Central memory CD4-positive, alpha-beta T cell (primary cell): ENCODE data around the gene PIEZO2.
"Not testable (repeated sequence)": the region's sequence is repeated elsewhere in the genome, so short reads cannot be mapped to it uniquely, and the experiment has no call there.

Experiments used
- DNase-seq: peaks from one replicate; pipeline ENCODE4 v3.0.0; 2022

The PIEZO2 gene

DNA sequence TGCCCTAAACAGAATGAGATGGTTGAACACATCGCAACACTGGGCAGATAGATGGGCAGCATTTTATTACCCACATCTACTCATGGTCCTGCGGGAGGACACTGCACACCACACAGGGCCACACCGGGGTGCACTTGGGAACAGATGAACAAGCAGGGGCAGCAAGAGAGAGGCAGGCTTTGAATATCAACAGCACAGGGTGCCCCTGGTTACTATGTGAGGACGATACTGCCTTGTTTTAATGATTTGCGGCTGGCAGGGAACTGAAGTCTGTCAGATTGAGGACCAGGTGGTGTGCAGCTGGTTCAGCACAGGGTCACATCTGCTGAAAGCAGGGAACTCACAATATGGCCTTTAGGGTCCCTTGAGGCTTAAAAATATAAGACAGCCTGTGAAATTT, 195.7 kb downstream of the PIEZO2 start:
- DNase-seq, result no peak

DNA sequence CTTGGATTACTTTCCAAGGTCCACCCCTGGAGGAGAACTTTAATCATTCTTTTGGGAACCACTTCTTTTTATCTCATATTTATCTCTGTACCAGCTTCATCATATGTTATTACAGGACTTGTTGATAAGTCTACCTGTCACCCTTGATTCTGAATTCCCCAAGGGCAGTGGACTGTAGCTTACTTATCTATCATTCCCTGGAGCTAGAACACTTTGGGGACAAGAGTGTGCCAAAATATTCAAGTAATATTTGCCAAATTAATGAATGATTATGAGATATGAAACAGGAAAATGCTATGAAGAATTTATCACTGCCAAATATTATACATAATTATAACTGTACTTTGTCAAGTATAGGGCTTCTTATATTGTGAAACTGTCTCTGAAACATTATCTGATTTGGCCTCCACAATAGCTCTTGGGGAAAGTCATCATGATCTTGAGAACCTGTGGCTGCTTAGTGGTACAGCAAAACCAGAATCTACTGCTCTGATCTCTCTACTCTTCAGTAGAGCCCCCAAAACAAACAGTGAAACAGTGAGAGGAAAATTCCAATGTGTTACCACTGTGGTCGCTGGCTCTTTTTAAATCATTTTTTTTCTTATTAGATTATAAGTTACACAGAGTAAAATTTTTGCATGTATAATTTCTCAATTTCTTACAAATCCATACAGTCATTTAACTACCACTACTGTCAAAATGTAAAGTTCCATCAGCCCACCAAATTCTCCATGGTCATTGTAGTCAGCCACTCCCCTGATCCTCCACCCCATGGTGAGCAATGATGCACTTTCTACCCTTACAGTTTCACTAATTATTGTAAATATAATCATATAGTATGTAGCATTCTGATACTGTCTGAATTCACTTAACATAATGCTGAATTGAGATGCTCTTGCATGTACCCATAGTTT, 197.5 kb downstream of the PIEZO2 start:
- no peak for DNase-seq

DNA sequence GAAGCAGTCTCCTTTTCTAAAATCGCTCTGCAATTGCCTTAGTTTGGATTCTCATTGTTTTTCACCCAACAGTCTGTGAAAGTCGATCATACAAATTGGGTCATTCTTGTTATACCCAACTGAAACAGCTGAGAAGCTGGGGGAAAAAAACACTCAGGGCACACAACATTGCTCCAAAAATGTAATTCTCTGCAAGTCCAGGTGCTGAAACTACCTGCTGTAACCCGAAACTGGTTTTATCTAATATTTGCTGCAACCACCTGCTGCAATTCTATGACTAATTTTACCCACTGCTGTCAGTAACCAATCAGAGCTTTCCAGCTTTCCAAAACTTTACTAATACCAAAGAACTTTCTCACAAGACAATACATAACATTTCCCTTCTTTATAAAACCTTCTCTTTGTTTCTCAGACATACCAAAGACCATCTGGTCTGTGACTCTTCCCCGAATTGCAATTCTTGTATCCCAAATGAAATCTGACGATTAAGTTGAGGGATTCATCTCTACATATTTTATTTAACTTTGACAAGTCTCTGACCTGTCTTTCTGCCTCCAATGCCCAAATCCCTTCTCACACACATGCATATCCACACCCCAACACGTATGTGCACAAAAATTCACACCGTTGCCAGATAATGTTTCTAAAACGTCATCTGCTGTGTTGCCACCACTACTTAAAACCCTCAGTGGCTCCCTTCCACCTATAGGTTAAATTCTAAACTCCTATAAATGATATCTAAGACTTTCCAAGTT, 198.3 kb downstream of the PIEZO2 start:
- no peak for DNase-seq

DNA sequence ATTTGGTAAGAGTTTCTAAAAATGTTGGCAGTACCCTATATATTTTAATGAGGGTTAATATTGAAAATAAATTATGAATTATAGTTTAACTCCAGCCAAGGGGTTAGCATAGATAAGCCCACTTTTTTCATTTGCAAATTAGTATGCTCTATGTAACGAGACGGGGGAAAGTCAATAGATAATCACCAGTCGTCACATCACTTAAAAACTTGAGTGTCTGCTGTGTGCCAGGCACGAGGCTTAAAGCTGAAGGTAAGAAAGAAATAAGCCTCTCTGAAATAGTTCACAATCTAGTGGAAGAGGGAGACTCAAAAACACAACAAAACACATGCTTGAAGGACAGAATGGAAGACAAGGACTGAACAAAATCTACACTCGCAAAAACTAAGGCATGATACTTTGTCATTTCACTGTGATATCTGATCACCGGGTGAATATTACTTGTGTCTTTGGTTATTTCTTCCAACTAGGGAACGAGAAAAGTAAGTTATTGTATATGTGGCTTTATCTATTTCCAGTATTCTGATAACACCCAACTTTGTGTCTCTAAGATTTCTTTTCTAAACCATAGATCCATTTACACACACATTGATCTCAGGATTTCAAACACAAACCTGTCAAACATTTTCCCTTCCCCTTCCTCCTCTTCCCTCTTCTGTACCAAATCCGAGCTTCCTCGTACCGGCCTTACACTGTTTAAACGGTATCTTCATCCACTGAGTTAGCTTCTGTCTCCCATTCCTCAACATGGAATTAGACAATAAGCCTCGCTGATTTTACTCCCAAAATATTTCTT, 199.1 kb downstream of the PIEZO2 start:
- DNase-seq, result no peak

DNA sequence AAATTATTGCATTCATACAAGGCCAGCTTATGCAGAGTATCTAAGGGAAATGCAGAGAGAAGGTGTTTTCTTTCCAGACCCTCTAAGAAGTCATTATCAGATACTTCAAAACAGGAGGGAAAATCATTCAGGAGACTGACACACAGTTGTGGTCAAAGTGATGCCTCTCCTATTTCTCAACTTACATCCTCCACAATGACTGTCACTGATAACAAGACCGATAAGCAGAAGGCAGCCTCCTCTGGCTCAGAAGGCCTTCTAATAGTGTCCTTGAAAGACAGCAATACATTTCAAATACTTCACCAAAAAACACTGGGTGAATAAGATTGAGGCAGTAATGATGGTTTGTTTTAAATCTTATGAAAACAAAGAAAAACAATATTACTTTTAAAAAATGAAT, 199.7 kb downstream of the PIEZO2 start:
- DNase-seq, result no peak

DNA sequence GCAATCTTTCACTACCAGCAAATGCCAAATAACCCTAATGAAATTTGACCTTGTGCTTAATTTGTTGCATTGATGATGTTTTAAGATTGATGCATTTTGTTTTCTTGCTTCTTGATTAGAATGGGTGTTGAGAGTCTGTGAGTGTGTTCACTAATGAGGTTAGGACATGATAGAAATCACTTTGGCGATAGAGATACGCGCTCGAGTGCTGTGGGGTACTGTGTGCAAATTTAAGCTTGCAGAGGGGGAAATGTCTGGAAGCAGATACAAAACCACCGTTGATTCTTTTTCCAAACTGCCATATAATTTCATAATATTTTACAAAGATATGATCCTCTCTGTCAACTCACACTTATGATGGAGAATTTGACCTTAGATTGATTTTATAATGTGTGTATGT, 200.9 kb downstream of the PIEZO2 start:
- no peak for DNase-seq

DNA sequence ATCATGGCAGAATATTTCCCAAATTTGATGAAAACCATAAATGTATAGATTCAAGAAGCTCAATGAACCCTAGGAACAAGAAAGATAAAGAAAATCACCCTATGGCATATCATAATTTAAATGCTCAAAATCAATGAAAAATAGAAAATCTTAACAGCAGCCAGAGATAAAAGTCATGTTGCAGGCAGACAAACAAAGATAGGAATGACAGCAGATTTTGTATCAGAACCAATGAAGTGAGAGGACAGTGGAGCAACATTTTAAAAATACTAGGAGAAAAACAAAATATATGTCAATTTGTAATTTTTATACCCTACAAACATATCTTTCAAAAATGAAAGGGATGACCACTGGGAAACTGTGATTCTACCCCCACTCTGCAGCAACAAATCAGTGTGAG, 203.3 kb downstream of the PIEZO2 start:
- no peak for DNase-seq

DNA sequence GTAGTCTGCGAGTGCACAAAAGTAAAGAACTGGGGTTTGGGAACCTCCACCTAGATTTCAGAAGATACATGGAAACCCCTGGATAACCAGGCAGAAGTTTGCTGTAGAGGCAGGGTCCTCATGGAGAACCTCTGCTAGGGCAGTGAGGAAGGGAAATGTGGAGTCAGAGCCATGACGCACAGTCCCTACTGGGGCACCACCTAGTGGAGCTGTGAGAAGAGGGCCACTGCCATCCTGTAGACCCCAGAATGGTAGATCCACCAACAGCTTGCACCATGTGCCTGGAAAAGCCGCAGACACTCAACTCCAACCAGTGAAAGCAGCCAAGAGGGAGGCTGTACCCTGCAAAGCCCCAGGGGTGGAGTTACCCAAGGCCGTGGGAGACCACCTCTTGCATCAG, 206.4 kb downstream of the PIEZO2 start:
- no peak for DNase-seq

DNA sequence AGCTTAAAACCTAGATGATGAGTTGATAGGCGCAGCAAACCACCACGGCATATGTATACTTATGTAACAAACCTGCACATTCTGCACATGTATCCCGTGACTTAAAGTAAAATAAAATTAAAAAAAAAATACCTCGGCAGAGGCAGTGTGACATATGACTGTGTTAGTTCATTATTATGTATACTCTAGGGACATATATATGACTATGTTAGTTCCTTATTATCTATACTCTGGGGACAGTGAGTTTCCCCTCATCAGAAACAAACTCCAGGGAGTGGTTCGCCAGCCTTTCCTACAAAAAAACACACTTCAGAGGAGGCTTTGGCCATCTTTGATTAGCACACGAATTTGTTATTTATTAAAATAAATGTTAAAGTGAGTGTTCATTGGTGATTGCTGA, 209.5 kb downstream of the PIEZO2 start:
- DNase-seq, result no peak

DNA sequence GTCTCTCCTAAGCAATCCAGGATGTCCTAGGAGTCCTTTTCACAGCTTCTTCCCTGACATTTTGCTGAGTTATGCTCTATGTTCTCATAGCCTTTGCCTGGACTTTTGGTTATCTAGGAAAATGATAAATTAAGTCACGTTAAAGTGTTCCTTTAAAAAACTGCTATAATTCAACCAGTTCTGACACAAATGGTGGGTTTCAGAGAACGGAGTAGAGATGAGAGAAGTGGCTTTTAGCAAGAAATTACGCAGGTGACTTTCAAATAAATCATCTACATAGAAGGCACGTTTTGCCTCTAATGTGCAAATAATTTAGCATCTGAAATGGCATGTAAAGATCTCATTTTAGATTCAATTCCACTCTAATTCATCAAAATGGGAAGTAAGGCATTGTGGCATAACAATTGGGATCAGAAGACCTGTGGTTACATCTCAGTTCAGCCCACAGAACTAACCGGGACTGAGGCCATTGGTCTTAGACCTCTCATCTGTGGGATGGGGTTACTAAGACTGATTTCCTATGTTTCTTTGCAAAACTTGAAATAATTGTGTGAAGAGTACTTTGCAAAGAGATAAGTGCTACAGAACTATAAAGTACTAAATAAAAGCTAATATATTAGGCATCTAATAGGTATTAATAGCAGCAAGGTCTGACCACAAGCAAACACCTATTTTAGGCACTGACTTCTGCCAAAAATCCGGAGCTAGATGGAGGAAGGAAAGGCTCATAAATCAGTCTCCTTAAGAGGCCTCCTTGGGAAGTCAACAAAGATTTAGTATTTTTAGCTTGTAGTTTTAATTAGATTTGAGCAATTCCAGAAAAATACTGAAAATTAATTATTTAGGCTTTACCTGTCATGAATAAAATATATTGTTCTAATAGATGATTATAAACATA, 211.4 kb downstream of the PIEZO2 start:
- no peak for DNase-seq

DNA sequence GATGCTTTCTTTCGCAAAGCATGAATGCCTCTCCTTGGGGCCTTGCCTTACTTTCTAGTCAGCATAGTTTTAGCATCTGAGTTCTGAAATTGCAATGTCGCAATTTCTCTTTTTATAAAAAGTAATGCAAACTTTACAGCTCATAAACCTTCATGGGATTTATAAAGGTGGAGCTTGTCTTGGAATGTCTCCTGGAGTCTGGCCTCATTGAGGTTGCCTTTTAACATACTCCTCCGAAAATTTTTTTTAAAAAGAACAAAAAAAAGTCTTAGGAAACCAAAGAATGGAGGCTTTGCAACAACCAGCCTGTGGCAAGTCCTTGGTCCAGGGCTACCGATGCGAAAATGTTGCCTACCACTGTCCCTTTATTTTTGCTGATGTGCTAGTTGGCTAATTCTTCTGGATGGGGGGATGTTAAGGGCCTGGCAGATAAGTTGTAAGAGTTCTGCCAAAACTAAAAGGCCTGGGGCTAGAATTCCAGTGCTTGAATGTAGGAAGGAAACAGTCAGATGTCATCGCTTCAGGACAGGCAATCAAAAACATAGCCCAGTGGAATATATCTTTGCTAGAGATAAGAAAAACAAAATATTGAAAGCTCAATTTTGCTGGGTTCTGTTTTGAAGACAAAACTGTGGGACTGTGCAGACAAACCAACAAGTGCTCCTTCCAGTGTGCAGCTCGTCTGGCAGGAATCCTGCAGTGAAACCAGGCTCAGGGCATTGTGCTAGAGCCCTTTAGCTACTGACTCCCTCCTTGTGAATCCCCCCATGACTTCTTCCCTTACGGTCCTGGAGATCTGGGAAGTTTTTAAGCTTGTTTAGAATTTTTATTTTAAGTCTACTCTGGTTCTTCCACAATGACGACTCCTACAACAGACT, 213.0 kb downstream of the PIEZO2 start:
- DNase-seq, result no peak

DNA sequence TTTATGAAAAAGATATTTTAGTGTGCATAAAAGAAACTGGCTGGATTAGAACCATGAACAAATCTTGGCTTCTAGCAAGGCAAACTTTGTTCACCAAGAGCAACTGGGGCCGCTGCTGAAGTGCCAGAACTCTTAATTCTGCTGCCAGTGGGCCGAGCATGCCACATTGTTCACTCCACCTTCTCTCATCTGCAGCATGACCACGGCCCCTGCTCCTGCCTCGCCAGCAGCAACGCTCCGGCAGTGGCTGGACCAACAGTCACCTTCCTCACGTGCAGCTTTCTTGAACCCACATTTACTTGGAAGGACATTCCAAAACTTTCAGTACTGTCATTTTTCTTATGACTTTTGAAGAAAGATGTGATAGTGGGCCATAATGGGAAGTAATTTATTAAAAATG, 213.8 kb downstream of the PIEZO2 start:
- DNase-seq, result no peak

DNA sequence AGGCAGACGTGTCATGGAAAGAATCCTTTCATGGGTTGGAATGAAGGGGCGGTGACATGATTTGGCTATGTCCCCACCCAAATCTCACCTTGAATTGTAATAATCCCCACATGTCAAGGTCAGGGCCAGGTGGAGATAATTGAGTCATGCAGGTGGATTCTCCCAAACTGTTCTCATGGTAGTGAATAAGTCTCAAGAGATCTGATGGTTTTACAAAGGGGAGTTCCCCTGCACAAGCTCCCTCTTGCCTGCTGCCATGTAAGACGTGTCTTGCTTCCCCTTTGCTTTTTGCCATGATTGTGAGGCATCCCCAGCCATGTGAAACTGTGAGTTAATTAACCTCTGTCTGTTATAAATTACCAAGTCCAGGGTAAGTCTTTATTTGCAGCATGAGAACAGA, 215.7 kb downstream of the PIEZO2 start:
- not testable (repeated sequence) for DNase-seq

DNA sequence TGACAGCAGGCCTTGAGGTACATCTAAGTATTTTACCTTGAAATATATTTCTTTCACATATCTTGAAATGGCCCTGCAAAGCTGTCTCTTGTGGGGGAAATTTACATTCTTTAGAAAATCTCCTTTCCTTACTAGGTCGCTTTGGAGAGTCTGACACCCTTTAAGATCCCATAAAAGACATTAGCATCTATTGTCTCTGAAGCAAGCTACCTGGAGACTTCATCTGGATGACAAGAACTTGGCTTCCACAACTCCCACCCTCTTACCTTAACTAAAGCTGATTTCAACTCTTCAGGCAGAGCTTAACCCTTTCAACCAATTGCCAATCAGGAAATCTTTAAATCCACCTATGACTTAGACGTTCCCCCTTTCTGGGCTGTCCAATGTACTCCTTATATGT, 219.3 kb downstream of the PIEZO2 start:
- no peak for DNase-seq

DNA sequence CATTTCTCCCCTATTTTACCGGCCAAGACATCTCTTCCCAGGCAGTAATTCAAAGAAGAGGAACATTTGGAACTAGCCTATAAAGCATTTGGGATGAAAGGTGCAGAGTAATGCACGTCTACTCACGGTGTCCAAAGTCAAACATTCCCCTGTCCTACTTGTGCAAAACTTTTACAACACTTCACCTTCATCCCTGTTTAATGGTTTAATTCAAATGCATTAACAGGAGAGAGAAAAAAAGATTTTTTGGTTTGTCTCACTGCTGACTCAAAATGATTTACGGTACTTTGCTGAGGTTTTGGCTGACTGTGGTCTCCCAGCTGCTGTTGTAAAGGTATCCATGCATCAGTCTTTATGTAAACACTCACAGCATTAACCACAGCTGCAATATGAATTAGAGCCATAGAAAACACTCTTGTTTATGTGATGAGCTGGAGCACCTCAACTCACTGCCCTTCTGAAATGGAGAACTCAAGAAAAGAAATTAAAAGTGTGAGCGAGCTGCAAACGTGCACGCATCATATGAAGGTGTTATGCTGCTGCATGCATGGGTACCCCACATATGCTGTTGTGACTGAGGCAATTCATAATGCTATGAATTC, 220.5 kb downstream of the PIEZO2 start:
- no peak for DNase-seq

DNA sequence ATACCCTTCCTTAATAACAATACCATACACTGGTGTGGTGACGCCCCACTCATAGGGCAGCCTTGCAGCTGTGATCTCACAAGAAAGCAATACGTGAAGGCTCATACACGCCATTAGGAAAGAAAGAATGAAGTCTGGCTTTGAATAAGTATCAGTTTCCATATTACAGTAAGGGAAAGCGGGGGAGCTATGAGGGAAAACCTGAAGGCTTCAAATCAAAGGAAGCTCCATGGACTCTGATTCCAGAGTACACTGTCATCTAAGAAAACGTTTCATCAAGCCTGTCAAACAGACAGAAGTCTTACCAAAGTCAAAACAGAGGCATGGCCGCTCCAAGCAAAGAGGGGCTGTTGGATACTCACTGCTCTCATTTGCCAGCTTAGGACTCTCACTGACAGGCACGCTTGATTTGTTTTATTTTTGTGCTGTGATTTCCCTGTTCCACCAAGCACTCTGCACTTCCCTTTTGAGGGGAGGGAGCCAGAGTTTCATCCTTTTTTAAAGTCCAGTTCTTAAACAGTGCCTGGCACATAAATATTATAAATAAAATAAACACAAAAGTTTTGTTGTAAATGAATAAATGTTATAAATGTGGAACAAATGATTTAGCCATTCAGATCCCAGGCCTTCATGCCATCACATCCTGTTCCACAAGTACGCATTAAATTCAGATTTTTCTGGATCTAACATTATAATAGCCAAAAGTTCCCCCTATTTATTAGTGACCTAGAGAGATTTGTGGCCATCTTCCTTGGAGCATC, 221.2 kb downstream of the PIEZO2 start:
- DNase-seq, result no peak

DNA sequence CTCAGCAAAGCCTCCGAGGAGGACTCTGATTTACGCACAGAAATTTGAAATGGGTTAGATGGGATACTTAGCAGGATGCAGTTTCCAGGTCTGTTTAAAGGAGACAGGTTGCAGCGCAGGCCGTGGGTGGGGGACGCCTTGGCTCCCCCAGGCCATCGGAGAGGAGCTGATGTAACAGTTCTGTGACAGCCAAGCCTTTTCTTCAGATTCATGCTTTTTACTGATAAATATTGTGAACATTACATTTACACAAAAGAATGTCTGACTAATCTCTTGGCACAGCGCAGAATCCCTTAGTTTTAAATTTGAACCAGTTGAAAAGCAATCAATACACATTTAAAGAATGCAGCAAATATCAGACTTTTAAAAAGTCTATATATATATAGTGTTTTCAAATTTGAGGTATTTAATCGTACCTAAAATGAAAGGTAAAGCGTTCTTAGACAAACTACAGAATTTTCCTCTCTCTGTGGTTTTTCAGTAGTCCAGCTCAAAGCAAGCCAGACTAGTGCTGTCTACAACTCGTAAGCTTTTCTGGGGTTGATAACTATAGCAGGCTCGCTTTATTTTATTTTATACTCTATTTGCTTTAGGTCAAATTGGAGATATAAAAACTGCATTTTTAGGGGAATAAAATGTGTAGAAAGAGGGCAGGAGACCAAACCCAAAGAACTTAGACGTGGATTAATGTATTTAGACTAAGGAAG, 221.9 kb downstream of the PIEZO2 start:
- DNase-seq, result no peak

DNA sequence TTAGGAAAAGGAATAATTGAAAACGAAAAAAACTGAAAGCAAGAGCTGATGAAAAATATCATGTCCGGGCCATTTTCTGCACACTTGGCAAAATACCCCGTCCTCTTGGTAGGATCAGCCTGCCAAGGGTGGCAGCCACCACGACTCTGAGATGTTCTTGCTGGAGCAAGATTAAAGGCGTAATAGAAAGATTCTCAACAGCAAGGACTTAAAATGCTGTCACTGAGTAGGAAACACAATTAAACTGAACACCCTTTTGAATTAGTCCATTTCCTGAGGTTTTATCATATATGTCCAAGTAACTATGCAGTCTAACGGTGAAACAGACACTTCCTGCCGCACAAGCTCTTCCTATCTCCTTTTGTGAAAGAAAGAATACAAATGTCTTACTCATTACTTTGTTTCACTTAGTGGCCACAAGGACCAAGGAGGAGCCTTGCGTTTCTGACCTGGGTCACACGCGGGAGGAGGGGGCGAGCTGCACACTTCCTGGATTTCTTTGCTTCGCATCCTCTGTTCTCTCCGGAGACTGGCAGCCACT, 222.7 kb downstream of the PIEZO2 start:
- DNase-seq, result no peak

DNA sequence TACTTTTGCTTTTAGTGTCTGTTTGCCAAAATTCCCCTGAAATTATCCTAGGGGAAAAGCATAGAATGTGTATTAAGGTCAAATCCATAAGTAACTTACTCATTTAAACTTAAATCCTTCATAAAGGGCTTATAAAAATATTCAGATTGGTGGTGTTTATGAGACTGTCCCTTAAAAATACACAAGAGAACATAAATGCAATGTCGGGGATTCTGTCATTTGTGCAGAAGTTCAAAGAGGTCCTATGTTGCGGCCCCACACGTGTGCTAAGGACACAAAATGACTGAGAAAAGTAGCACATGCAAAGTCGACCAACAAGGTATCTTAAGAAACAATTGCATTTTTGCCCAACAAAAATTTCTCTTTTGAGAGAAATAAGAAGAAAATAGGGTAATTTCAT, 225.1 kb downstream of the PIEZO2 start:
- no peak for DNase-seq
